Endothelial cell of umbilical vein (primary cell): ENCODE measurements around the gene CSE1L. TPM values are rescaled to one million over a fixed set of nuclear protein-coding genes. Genes with fewer than 3 reads are reported as not detected.

Experiments used
- Bru-seq: library from RNA; stranded (reverse); fragments of 400-500 nt; gene quantifications from one replicate; lab custom pipeline; 2021; lab: Mats Ljungman, UMichigan
- BruChase-seq, 2 experiments: library from RNA; stranded (reverse); fragments of 400-500 nt; gene quantifications; one replicate each; lab custom pipeline; 2021; lab: Mats Ljungman, UMichigan
- BruUV-seq: library from RNA; stranded (reverse); fragments of 400-500 nt; replicated peaks from 2 replicates; lab custom pipeline; 2021; lab: Mats Ljungman, UMichigan
- CTCF ChIA-PET: fragments of 300-600, 350-600 bp; sonication (Branson Sonifier 250); formaldehyde crosslinking; loops from one replicate; lab custom pipeline; 2021; ENCODE audit warnings: antibody characterized with exemption, inconsistent platforms; lab: Charles Lee
- POLR2A ChIA-PET: fragments of 300-600, 350-600 bp; sonication (Branson Sonifier 250); formaldehyde crosslinking; loops from one replicate; lab custom pipeline; 2021; ENCODE audit warnings: antibody characterized with exemption, inconsistent platforms; lab: Charles Lee
- DNase-seq: peaks from one replicate; pipeline ENCODE4 v3.0.0-alpha.2; 2011; ENCODE audit warnings: low read depth, low spot score
- FAIRE-seq: peaks from 2 replicates; lab custom pipeline; 2011; peaks lifted over from hg19 to GRCh38; lab: Jason Lieb, UNC
- H2AFZ ChIP-seq: 2 replicates; pipeline ENCODE4 v1.6.0; 2012; ENCODE audit warnings: low read depth, low read length, control low read depth, inconsistent platforms
- H3K27ac ChIP-seq: 2 replicates; pipeline ENCODE4 v1.5.1; 2011; ENCODE audit warnings: low read depth, mild to moderate bottlenecking, control low read depth, low read length, moderate library complexity; ENCODE audit not compliant: insufficient read depth
- H3K27me3 ChIP-seq, 2 experiments: 2 replicates each; pipeline versions ENCODE4 v1.6.0 to v1.6.1; 2011; ENCODE audit warnings: low read length in 2 of 2, mixed read lengths in 1 of 2; ENCODE audit not compliant: control insufficient read depth in 2 of 2, insufficient read depth in 2 of 2
- H3K36me3 ChIP-seq, 2 experiments: 2 replicates in 1 of 2; 3 replicates in 1 of 2; pipeline ENCODE4 v1.5.1; 2011; ENCODE audit warnings: low read length in 2 of 2, mild to moderate bottlenecking in 1 of 2, moderate library complexity in 1 of 2; ENCODE audit not compliant: control insufficient read depth in 2 of 2, insufficient read depth in 2 of 2; ENCODE audit errors: extremely low read depth in 1 of 2
- H3K4me1 ChIP-seq: 3 replicates; pipeline ENCODE4 v1.5.1; 2011; ENCODE audit warnings: mild to moderate bottlenecking, low read length; ENCODE audit not compliant: control insufficient read depth, insufficient read depth; ENCODE audit errors: extremely low read depth
- H3K4me2 ChIP-seq: 2 replicates; pipeline ENCODE4 v1.6.1; 2011; ENCODE audit warnings: low read length, control low read depth, mixed read lengths; ENCODE audit not compliant: insufficient read depth
- H3K4me3 ChIP-seq, 3 experiments: fragments of 200-600 bp in 1 of 3; sonication (generic), shearing (Covaris generic) in 1 of 3; replicated peaks in 1 of 3; 2 replicates each; pipeline ENCODE4 v1.5.1; 2011 to 2016; ENCODE audit warnings: control low read depth in 3 of 3, low read length in 3 of 3, mild to moderate bottlenecking in 2 of 3, inconsistent platforms in 1 of 3, low read depth in 1 of 3, moderate library complexity in 1 of 3; ENCODE audit not compliant: insufficient read depth in 1 of 3
- H3K79me2 ChIP-seq: 2 replicates; pipeline ENCODE4 v1.6.0; 2012; ENCODE audit warnings: low read length, inconsistent platforms; ENCODE audit not compliant: control insufficient read depth, insufficient read depth
- H3K9ac ChIP-seq: replicated peaks from 2 replicates; pipeline ENCODE3; 2011; ENCODE audit warnings: low read length, control low read depth; ENCODE audit not compliant: insufficient read depth; ENCODE audit errors: extremely low read depth
- H3K9me1 ChIP-seq: replicated peaks from 3 replicates; pipeline ENCODE4 v1.6.0; 2011; ENCODE audit warnings: mild to moderate bottlenecking, low read length; ENCODE audit not compliant: control insufficient read depth, insufficient read depth; ENCODE audit errors: extremely low read depth
- H3K9me3 ChIP-seq: replicated peaks from 2 replicates; pipeline ENCODE4 v1.5.1; 2012; ENCODE audit warnings: low read length, inconsistent platforms; ENCODE audit not compliant: control insufficient read depth, insufficient read depth
- H4K20me1 ChIP-seq: replicated peaks from 2 replicates; pipeline ENCODE3; 2011; ENCODE audit warnings: mild to moderate bottlenecking, low read length; ENCODE audit not compliant: control insufficient read depth, insufficient read depth; ENCODE audit errors: extremely low read depth
- EZH2 ChIP-seq: IDR thresholded peaks from 2 replicates; pipeline ENCODE4 v1.6.1; 2012; ENCODE audit warnings: borderline replicate concordance, low read depth, mild to moderate bottlenecking, moderate library complexity, low read length, inconsistent platforms; ENCODE audit not compliant: severe bottlenecking
- GATA2 ChIP-seq: IDR thresholded peaks from 2 replicates; pipeline ENCODE4 v1.7.0; 2011; ENCODE audit warnings: low read depth, mild to moderate bottlenecking, moderate library complexity, mixed read lengths, low read length; ENCODE audit not compliant: insufficient read length, insufficient read depth
- JUN ChIP-seq: IDR thresholded peaks from 2 replicates; pipeline ENCODE4 v1.6.1; 2011; ENCODE audit warnings: borderline replicate concordance, low read depth; ENCODE audit not compliant: insufficient read length, insufficient read depth
- MAX ChIP-seq: IDR thresholded peaks from 2 replicates; pipeline ENCODE4 v1.6.1; 2011; ENCODE audit not compliant: insufficient read depth, insufficient read length
- POLR2A ChIP-seq: IDR thresholded peaks from 2 replicates; pipeline ENCODE4 v1.6.1; 2012; ENCODE audit warnings: low read depth, mild to moderate bottlenecking, control low read depth, low read length
- POLR2AphosphoS5 ChIP-seq: IDR thresholded peaks from 2 replicates; pipeline ENCODE4 v1.6.1; 2012; ENCODE audit warnings: low read depth, mild to moderate bottlenecking, control low read depth, low read length, moderate library complexity; ENCODE audit not compliant: insufficient read depth
- dilution Hi-C: fragments of 300-500 bp; cut with MboI; formaldehyde crosslinking; loops from one replicate; pipeline ENCODE4 v1.15.0; 2019; ENCODE audit warnings: low sequenced_read_pairs; ENCODE audit not compliant: extremely low pct_ligation_motif_present
- intact Hi-C: fragments of 100-400 bp; cut with micrococcal nuclease; formaldehyde crosslinking; loops from one replicate; pipeline ENCODE4 v1.10.0; 2022
- long read RNA-seq: library from polyadenylated mRNA; stranded (forward); transcript quantifications from one replicate; pipeline ENCODE4 v2.0.0, GENCODE V29; 2021
- polyA minus RNA-seq, 3 experiments: library from RNA; depleted of rRNA, polyadenylated mRNA; stranded (reverse); fragments of >200 nt; gene quantifications; 1 replicate in 1 of 3; 2 replicates in 2 of 3; pipeline ENCODE4 v1.2.3, GENCODE V29; 2011
- polyA plus RNA-seq, 4 experiments: library from polyadenylated mRNA; depleted of rRNA in 3 of 4; stranded (reverse) in 3 of 4; unstranded in 1 of 4; fragments of >200 nt; gene quantifications; 2 replicates each; pipeline versions ENCODE4 v1.2.1 to v1.2.3, GENCODE V29; 2011 to 2012; ENCODE audit warnings: missing spikeins in 1 of 4
- total RNA-seq: library from RNA; stranded (reverse); gene quantifications from 2 replicates; pipeline ENCODE4 v1.2.3, GENCODE V29; 2021

The CSE1L gene
- total RNA-seq (109 and 118 TPM in 2 replicates), polyA plus RNA-seq (26.1 and 35.1 TPM in 2 replicates), polyA minus RNA-seq (39.3 and 44.8 TPM in 2 replicates), Bru-seq, nascent RNA (percentile 94 among the genes with signal in this experiment), BruChase-seq, experiment 1, labeled RNA remaining after a 6-hour chase (percentile 91 among the genes with signal in this experiment), BruChase-seq, experiment 2, labeled RNA remaining after a 2-hour chase (percentile 91 among the genes with signal in this experiment)
- 48.4 and 50.5 TPM in 2 replicates for polyA plus RNA-seq (2011; cell fraction: cytosol; rRNA removed)
- polyA plus RNA-seq (2011; cell fraction: nucleus; rRNA removed), result 36.9 and 49.6 TPM in 2 replicates
- polyA plus RNA-seq (2012), result 67.0 and 119 TPM in 2 replicates
- 96.6 TPM for polyA minus RNA-seq (2011; cell fraction: cytosol; rRNA and poly(A)+ RNA removed)
- 27.8 and 52.7 TPM in 2 replicates for polyA minus RNA-seq (2011; cell fraction: nucleus; rRNA and poly(A)+ RNA removed)
- long read RNA-seq, transcript CSE1L-201 (25 exons, 3,553 nt), result major isoform, 214 of 272 reads
- long read RNA-seq, partial matches to known transcripts, result 27 of 272 reads
- long read RNA-seq, other reads (novel, unspliced or antisense), result 30 of 272 reads

- no peaks in the 10 kb centered on the region for H3K27me3 ChIP-seq
- H2AFZ ChIP-seq, result peak within 1 kb of the TSS; percentile 84
- dilution Hi-C loops (no loop called here), intact Hi-C loops (loop anchor here (2.0 to 5.0 kb wide), 2 partner anchors 63 to 119 kb away; no protein-coding TSS in a partner anchor)
- peak within 1 kb of the TSS; percentile 64 to 87 (median 86) for H3K4me3 ChIP-seq
- H3K9ac ChIP-seq, result peak within 1 kb of the TSS; percentile 94
- peak within 1 kb of the TSS; percentile 81 for H3K27ac ChIP-seq
- no peaks in the 10 kb centered on the region for H3K9me1 ChIP-seq
- peaks cover 24% of the 10 kb centered on the region for H3K4me1 ChIP-seq
- peak; percentile 96 for FAIRE-seq
- no peaks in the 10 kb centered on the region for H4K20me1 ChIP-seq
- H3K36me3 ChIP-seq, result no peaks in the 10 kb centered on the region
- CTCF ChIA-PET, result interaction anchor here (1.0 to 1.5 kb wide), 3 partner anchors 9 to 173 kb away, joined by 3 to 5 read pairs (median 3); partner anchors contain the start of gene DDX27
- peak within 1 kb of the TSS; percentile 96 for H3K4me2 ChIP-seq
- TF ChIP-seq POLR2AphosphoS5 (peak; percentile 78), MAX (peak; percentile 31), JUN (no peak), POLR2A (peak; percentile 95), EZH2 (no peak), GATA2 (no peak)
- POLR2A ChIA-PET, result interaction anchor here (0.7 to 1.3 kb wide), 2 partner anchors 17 to 34 kb away, joined by 3 read pairs; no protein-coding TSS in a partner anchor
- H3K9me3 ChIP-seq, result no peaks in the 10 kb centered on the region
- H3K79me2 ChIP-seq, result peaks cover 48% of the 10 kb centered on the region
- no TSS peak for BruUV-seq
- DNase-seq, result peak; percentile 95
Measured at GRCh38 chr20:49046087-49046900, at the start of gene CSE1L. TSS of gene CSE1L (plus strand) at chr20:49046312. CDS start at chr20:49058464, 12,152 bp downstream.
